ENCODE data around the gene AP1M2. TPM values are rescaled to one million over a fixed set of nuclear protein-coding genes. Genes with fewer than 3 reads are reported as not detected.
A peak's percentile ranks its signal among the peaks of the same experiment; 100 is the strongest.
"Not testable (repeated sequence)": the region's sequence is repeated elsewhere in the genome, so short reads cannot be mapped to it uniquely, and the experiment has no call there.

Gene AP1M2
- total RNA-seq, 3 donors from 2014 or later = 34.1 to 49.9 TPM; not detected in 1

DNA sequence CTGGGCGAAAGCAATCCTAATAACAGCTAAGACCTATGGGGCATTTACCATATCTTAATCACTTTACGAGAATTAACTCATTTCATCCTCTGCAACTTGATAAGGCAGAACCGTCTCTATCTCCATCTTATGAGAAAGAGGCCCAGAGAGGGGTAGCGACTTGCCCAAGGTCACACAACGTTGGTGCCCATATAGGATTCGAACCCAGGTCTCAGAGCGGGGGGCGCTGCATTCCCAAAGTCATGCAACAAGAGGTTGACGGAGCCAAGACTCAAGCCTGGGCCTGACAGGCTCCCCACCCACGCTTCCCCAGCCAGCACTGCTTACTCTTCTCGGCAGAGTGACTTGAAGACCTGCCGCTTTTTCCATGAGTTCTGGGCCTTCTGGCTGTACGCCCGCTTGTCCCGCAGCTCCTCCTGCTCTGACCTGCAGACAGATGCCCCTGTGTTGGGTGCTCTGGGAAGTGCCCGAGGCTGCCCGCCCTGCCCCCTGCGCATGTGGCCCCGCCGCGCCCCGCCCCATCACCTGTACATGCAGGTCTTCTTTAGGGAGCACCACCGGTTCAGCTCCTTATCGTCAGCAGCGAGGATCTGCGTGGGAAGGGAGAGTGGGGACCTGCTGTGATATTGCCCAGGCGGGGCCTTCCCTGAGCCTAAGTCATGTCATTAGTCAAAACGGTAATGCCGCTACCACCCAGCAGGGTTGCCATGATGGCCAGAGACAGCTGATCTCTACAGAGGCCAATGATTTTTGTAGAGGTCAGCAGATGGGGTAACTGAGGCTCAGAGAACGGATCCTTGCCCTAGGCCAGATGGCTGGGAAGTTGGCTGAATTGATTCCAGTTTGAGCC is 32.1 kb downstream of the AP1M2 start:
- TF ChIP-seq, protein P1, sequence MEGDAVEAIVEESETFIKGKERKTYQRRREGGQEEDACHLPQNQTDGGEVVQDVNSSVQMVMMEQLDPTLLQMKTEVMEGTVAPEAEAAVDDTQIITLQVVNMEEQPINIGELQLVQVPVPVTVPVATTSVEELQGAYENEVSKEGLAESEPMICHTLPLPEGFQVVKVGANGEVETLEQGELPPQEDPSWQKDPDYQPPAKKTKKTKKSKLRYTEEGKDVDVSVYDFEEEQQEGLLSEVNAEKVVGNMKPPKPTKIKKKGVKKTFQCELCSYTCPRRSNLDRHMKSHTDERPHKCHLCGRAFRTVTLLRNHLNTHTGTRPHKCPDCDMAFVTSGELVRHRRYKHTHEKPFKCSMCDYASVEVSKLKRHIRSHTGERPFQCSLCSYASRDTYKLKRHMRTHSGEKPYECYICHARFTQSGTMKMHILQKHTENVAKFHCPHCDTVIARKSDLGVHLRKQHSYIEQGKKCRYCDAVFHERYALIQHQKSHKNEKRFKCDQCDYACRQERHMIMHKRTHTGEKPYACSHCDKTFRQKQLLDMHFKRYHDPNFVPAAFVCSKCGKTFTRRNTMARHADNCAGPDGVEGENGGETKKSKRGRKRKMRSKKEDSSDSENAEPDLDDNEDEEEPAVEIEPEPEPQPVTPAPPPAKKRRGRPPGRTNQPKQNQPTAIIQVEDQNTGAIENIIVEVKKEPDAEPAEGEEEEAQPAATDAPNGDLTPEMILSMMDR (IDR thresholded peaks at IDR 0.05) = no peak
- TF ChIP-seq POLR2A (IDR thresholded peaks at IDR 0.05) (no peak), POLR2AphosphoS5 (IDR thresholded peaks at IDR 0.05) (no peak)
- H3K4me3 ChIP-seq = no peak overlapping the region
- intact Hi-C loops (cut with DNase I; ENCODE audit: low total_unique reads) = no loop called here
- no peaks in the 10 kb centered on the region for H3K4me1 ChIP-seq
- peak overlapping the region; percentile 64 to 76 for H3K27ac ChIP-seq
- H3K36me3 ChIP-seq = peaks cover 4% of the 10 kb centered on the region
- no peaks in the 10 kb centered on the region for H3K27me3 ChIP-seq
- DNase-seq (ENCODE audit: low spot score in 2 of 2) = peak in 1 of 2 donors; percentile 68
- H3K9me3 ChIP-seq = no peaks in the 10 kb centered on the region

DNA sequence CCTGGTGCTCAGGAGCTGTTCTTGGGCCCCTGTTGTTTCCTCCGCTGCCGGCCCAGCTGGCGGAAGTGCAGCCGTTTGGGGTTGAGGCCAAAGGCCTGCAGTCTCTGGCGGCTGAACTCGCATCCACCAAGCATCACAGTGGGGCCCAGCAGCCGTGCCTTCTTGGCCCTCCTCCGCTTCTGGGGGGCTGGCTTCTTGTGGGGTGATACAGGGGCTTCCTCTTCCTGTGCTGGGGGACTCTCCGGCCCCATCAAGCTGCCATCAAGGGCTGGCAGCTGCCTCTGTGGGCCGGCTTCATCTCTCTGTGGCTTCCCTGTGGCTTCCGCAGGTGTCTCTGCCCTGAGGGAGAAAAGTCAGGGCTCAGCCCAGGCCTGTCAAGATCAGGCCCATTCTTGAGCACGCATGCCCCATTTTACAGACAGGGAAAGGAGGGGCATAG is 33.1 kb downstream of the AP1M2 start:
- no peak for TF ChIP-seq POLR2AphosphoS5 (IDR thresholded peaks at IDR 0.05)
- TF ChIP-seq POLR2A (IDR thresholded peaks at IDR 0.05) = no peak
- Histone ChIP-seq H3K9me3 (no peaks in the 10 kb centered on the region), H3K27me3 (no peaks in the 10 kb centered on the region), H3K27ac (peak overlapping the region; percentile 29 to 76), H3K36me3 (peaks cover 4% of the 10 kb centered on the region), H3K4me3 (no peak overlapping the region), H3K4me1 (no peaks in the 10 kb centered on the region)
- DNase-seq (ENCODE audit: low spot score in 2 of 2) = peak in 1 of 2 donors; percentile 45
- intact Hi-C loops (cut with DNase I; ENCODE audit: low total_unique reads) = no loop called here

DNA sequence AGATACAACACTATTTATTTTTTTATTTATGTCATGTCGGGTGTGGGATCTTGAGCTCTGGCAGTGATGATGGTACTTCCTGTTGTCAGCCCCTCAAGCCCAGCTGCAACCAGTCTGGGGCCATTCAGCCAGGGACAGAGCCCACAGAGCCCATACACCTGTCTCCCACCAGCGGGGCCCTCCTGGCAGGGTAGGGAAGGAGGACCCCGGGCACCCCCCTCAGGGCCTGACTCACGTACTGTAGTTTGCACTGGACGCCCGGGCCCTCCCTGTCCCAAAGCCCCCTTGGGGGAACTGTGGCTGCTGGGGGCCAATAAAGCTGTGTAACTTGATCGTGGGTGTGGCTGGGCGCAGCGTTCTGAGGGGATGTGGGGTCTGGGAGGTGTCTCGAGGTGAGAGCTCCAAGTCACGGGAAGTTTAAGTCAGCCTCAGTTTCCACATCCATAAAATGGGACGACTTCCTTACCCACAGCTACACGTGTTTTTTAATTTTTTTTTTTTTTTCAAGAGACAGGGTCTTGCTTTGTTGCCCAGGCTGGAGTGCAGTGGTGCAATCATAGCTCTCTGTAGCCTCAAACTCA is 33.9 kb downstream of the AP1M2 start:
- Histone ChIP-seq H3K27me3 (no peaks in the 10 kb centered on the region), H3K36me3 (peaks cover 4% of the 10 kb centered on the region), H3K4me1 (no peaks in the 10 kb centered on the region), H3K4me3 (no peak overlapping the region), H3K27ac (peak overlapping the region in 1 of 2 donors; percentile 38), H3K9me3 (no peaks in the 10 kb centered on the region)
- intact Hi-C loops (cut with DNase I; ENCODE audit: low total_unique reads) = no loop called here
- no peak for DNase-seq (ENCODE audit: low spot score in 2 of 2)
- TF ChIP-seq POLR2A (IDR thresholded peaks at IDR 0.05) (no peak), POLR2AphosphoS5 (IDR thresholded peaks at IDR 0.05) (no peak)
- TF ChIP-seq, protein P1 (IDR thresholded peaks at IDR 0.05) = no peak

DNA sequence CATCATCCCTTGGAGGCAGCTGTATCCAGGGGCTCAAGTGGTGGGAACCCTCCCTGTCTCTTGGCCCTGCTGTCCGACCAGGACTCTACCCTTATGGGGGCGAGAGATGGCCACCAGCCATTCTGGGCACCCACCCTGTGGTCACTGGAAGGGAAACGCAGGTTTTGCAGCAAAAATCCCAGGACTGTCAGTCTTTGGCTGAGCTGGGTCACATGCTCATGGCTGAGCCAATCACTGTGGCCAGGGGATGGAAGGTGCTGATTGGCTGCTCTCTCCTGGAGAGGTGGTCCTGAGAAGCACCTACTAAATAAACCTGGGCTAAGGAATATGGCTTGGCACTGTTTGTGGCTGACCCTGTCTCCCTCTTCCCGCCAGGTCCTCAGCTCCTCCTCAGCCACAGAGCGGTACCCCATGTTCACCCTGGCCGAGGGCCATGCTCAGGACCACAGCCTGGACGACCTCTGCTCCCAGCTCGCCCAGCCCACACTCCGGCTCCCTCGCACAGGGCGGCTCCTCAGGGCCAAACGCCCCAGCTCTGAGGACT is 34.5 kb downstream of the AP1M2 start:
- TF ChIP-seq POLR2AphosphoS5 (IDR thresholded peaks at IDR 0.05) (no peak), POLR2A (IDR thresholded peaks at IDR 0.05) (no peak)
- TF ChIP-seq, protein P1 (IDR thresholded peaks at IDR 0.05) = no peak
- Histone ChIP-seq H3K4me1 (no peaks in the 10 kb centered on the region), H3K36me3 (peaks cover 4% of the 10 kb centered on the region), H3K27ac (peak overlapping the region in 1 of 2 donors; percentile 25), H3K27me3 (no peaks in the 10 kb centered on the region), H3K9me3 (no peaks in the 10 kb centered on the region), H3K4me3 (no peak overlapping the region)
- no peak for DNase-seq (ENCODE audit: low spot score in 2 of 2)
- intact Hi-C loops (cut with DNase I; ENCODE audit: low total_unique reads) = no loop called here

DNA sequence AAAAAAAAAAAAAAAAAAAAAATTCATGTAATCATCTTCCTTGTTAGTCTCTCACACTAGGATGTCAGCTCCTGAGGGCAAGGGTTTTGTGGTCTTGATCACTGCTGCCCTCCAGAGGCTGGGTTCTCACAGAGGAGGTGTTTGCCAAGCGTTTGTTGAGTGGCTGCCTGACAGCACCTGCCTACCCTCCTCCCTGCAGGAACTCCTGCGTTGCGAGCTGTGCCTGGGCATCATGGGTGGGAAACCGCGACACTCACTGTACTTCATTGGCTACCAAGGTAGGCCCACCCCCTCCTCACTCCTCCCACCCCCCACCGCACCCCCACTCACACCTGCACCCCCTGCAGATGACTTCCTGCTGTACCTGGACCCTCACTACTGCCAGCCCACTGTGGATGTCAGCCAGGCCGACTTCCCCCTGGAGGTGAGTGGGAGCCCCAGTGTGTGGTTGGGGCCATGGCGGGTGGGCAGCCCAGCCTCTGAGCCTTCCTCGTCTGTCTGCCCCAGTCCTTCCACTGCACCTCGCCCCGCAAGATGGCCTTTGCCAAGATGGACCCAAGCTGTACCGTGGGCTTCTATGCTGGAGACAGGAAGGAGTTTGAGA is 35.3 kb downstream of the AP1M2 start:
- intact Hi-C loops (cut with DNase I; ENCODE audit: low total_unique reads) = no loop called here
- no peaks in the 10 kb centered on the region for H3K27me3 ChIP-seq
- TF ChIP-seq, protein P1 (IDR thresholded peaks at IDR 0.05) = no peak
- TF ChIP-seq POLR2A (IDR thresholded peaks at IDR 0.05) (no peak), POLR2AphosphoS5 (IDR thresholded peaks at IDR 0.05) (no peak)

DNA sequence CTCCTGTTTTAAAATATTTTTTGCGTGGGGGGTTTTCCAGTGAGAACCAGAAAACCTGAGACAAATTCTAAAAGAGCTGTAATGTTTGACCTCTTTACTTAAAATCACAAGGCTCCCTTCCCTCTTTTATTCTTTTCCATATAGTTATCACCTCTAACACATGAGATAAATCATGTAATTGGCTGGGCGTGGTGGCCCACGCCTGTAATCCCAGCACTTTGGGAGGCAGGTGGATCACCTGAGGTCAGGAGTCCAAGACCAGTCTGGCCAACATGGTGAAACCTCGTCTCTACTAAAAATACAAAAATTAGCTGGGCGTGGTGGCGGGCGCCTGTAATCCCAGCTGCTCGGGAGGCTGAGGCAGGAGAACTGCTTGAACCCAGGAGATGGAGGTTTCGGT is 36.1 kb downstream of the AP1M2 start:
- H3K9me3 ChIP-seq; H3K36me3 ChIP-seq; H3K27me3 ChIP-seq; H3K4me1 ChIP-seq; DNase-seq (ENCODE audit: low spot score in 2 of 2); H3K27ac ChIP-seq; intact Hi-C loops (cut with DNase I; ENCODE audit: low total_unique reads); H3K4me3 ChIP-seq: not testable (repeated sequence)

More for the DNA sequence above, 35.3 kb downstream of the AP1M2 start:
- no peak overlapping the region for H3K27ac ChIP-seq
- peaks cover 4% of the 10 kb centered on the region for H3K36me3 ChIP-seq
- DNase-seq (ENCODE audit: low spot score in 2 of 2) = no peak
- no peak overlapping the region for H3K4me3 ChIP-seq
- no peaks in the 10 kb centered on the region for H3K9me3 ChIP-seq
- H3K4me1 ChIP-seq = no peaks in the 10 kb centered on the region
